NK-92 treated with Interleukin-12 subunit alpha and Interleukin-12 subunit beta, amount 100 ng/mL, for 24 hours (cell line): ENCODE results near the gene RASSF4.

Source experiments
- DNase-seq: peaks from one replicate; lab custom pipeline; 2025; lab: John Stamatoyannopoulos, UW

Gene RASSF4

DNA sequence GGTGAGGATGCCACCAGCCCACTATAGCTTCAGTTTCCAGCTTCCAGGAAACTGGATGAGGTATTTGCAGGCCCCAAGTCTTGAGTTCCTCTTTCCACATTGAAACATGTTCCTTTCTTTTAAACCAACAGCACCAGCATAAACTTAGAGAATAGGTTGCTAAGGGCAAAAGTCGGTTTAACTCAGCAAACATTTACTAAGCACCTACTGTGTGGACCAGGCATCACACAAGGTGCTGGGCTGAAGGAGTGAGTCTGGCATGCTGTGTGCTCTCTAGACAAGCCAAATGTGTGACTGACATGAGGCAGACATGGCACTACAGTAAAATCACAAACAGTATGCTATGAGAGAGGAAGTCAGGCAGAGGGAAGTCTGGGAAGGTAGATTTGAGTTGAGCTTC, 11.0 kb upstream of the RASSF4 start:
- no peak for DNase-seq

DNA sequence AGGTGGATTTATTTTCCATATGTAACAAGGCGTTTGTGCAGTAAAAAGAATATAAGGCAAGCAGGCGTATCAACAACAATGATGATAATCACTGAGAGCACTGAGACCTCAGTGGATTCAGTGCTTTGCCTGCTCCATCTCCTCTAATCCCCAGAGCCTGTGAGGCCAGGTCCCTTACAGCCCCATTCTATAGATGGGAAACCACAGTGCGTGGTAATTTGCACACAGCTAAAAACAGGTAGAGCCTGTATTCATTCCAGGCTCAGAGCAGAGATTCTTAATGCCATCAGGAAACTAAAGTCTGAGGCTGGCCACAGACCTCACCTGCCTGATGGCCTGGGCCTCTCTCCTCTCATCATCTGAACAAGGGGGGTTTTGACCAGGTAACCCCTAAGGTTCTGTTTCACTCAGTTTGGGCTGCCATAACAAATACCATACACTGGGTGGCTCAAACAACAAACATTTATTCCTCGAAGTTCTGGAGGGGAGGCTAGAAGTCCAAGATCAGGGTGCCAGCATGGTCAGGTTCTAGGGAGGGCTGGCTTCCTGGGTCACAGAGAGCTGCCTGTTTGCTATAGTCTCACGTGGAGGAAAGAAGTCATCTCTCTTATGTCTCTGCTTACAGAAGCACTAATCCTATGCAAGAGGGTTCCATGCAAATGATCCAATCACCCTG, 10.3 kb upstream of the RASSF4 start:
- no peak for DNase-seq

DNA sequence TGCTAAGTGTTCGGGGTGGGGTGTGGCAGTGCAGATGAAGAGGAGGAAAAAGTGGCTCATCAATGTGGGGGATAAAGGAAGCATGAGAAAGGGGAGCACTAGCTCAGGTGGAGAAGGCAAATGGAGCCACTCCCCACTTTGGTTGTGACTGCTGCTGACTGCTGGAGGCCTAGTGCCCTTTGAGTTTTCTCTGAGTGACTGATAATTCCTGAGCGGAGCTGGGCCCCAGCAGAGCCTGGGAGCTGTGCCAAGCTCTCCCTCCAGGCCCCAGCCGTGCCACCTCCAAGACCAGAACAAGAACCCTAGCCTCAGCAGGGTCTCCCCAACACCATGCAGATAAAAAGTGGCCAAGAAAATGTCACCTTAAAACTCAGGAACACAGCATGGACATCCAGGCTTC, 9.7 kb upstream of the RASSF4 start:
- no peak for DNase-seq

DNA sequence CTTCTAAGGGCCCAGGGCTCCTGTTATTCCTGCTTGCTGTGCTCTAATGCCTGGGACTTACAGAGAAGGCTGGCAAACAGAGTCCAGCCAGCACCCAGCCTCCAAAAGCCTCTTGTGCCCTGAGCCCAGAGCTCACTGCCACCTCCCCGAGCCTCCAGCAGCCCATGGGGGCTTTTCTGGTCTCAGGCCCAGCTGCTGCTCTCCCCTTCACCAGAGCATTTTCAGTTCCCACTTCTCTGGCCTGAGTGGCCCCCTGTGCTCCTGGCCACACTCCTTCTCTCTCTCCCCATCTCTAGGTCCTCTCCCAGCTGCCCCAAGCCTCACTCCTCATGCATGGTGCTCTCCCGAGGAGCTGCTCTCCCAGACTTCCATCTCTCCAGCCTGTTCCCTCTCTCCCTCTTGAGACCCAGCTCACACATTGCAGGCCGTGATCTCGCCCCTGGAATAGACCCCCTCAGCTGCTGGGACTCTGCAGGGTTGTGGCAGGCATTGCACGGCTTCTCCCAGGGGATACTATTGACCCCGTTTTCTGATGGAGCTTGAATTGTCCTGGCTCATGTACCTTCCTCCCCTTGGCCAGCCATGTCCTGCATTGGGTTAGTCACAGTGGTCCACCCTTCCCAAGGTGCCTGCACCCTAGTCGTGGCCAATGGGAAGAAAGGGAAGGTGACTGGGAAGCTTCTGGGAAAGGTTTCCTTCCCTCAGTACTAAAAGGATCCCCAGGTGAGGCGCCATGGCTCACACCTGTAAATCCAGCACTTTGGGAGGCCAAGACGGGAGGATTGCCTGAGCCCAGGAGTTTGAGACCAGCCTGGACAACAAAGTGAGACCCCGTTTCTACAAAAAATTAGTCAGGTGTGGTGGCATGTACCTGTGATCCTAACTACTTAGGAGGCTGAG, 9.0 kb upstream of the RASSF4 start:
- no peak for DNase-seq

DNA sequence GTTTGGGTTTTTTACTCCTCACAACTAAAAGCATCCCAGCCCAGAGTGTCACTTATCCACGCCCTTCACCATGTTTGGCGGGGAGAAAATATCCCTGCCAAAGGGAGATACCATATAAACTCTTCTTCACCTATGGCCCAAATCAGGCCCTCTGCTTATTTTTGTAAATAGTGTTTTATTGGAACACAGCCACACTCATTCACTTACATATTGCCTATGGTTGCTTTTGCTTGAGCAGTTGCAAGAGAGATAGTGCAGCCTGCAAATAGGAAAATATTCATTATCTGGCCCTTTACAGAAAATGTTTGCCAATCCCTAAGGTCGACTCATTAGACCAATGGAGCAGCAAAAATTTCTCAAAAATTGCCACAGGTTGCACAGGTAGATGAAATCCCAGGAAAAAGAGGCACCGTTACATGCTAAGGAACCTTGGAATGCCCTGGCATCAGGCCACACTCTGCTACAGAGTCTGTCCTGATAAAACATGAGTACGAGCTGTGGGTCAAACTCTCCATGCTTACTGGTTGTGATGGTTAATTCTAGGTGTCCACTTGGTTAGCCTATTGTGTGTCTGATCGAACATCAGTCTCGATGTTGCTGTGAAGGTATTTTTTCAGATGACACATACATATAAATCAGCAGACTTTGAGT, 7.9 kb upstream of the RASSF4 start:
- no peak for DNase-seq

DNA sequence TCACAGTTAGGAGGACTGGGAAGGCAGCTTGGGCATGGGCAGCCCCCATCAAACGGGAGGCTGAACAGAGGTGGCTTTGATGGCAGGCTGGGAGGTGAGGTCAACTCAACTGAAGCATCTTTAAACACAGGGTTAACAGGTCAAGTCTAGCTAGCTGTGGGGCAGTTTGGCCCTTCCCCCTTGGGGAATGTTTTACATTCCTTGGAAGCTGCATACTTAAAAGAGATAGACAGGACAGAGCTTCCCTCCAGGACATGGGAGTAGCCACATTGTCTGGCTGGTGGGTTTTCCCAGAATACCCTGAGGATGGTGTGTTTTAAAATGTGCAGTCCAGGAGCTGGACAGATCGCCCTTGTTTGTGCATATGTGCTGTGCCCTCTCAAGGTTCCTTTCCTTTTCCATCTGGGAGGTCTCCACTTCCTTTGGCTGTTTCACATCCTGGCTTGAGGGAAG, 6.8 kb upstream of the RASSF4 start:
- no peak for DNase-seq

DNA sequence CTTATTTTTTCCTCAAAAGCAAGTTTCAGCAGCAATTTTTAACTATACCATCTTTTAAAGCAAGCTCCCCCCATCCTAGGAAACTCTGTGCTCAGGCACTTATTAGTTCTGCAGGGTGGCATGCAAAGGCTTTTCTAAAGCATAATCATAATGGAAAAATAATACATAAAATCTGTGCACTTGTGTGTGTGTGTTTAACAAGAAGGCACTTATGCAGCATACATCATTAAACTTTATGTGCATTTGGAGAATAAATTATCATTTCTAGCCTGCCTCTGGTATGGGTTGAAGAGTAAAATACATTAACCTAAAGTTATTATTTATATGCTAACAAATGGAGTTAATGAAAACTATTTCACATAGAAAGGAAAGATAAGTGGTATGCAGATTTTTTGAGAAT, 5.6 kb upstream of the RASSF4 start:
- no peak for DNase-seq

DNA sequence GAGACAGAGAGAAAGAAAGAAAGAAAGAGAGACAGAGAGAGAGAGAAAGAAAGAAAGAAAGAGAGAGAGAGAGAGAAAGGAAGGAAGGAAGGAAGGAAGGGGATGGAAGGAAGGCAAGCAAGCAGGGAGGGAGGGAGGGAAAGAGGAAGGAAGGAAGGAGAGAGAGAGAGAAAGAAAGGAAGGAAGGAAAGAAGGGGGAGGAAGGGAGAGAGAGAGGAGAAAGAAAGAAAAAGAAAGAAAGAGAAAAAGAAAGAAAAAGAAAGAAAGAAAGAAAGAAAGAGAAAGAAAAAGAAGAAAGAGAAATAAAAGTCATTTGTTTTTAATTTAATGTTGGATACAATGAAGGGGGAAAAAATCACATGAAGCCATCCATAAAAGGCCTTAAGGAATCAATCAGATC, 4.6 kb upstream of the RASSF4 start:
- no peak for DNase-seq

DNA sequence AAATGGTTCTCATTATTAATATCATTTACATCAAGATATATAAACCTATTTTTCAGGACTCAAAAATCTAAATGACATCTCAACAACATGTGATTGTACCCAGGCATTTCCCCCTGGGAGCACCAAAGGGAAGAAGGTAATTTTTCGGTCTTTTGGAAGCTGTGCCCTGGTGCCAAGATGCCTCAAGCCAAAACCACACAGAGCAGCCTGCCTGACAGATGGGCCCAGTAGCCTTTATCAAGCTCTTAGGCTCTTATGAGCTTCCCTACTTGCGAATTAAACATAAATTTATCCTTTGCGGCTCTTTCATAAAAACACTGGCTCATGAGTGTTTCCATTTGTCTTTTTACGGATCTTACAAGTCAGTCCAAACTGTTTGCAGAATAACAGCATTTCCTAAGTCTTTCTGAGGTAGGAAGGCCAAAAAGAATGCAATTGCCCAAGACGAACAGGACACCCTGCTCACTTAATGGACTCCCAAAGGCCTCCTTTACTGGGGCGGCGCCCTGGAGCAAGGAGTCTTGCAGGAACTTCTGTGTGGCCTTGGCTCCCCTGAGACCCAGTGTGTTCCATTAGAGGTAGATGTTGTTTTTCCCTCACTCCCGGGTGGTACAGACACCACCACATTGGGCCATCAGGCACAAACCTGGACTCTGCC, 4.1 kb upstream of the RASSF4 start:
- no peak for DNase-seq

DNA sequence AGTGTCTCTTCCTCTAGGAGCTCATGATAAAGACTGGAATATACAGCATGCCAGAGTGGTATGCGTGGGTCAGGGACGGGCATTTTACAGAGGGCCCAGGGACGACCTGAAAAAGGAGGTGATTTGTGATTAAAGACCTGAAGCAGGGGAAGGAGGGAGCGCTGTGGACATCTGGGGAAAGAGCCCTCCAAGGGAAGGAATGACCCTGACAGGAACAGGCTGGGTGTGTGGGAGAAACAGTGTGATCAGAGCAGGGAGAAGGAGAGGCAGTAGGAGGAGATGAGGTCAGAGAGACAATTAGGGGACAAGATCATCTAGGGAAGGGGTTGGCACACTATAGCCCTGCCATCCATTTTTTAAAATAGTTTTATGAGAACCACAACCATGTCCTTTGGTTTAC, 3.4 kb upstream of the RASSF4 start:
- DNase-seq, result no peak

DNA sequence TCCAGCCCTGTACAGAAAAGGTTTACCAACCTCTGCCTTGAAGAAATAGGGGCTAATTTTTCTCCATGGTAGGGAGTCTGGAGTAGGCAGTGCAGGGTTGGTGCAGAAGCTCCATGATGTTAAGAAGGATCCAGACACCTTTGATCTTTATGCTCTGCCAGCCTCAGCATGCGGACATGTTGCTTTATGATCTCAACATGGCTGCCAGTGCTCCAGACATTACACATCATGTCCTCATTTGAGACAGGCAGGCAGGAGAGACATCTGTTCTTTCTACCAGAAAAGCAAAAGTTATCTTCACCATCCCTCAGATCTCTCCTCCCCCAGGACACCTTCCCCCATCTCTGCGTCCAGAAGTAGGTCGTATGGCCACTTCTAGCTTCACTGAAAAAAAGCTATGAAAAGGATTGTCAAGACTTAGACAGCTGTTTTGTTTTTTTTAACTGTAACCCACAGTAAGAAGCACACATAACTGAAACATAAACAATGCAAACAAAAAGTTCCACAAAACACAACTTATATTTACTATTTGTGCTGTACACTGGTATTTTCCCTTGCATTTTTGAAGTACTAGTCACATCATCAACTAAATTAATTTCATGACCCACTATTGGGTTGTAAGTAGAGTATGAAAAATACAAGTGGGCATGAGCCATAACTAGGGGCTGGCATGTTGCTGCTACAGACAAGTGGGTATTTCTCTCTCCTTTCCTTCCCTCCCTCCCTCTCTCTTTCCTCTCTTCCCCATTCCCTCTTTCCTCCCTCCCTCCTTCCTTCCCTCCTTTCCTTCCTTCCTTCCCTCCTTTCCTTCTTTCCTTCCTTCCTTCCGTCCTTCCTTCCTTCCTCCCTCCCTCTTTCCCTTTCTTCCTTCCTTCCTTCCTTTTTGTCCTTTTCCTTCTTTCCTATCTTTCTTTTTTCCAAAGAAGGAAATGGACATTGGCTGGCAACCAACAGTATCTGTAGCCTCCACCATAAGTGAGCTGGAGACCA, 2.6 kb upstream of the RASSF4 start:
- DNase-seq, result no peak

DNA sequence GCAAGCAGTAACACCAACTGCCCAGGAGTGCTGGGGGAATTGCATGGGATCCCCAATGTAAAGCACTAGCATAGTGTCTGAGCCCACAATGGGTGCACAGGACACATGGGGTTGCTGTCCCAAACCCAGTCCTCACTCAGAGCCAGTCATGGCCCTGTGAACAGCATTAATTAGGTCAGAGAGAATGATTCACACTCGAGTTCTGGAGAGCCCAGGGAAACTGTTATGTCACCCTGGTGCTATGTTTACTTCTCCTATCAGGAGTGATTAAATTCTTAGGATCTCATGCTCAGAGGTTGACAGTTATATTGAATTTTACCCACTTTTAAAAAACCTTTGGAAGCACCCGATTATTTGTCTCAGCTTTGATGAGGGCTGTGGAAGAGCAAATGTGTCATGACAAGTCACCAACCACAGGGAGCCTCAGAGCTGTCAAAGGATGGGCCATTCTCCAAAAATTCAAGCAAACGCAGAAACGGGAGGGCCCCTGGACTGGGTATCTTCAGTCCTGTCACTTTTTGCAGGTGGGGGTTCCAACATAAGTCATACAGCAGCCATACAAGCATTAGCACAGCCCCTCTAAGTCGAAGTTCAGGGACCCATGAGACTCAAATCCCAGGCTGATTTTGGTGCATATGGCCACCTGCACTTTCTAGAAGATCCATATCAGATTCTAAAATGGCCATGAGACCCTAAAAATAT, 1.3 kb upstream of the RASSF4 start:
- DNase-seq, result no peak

DNA sequence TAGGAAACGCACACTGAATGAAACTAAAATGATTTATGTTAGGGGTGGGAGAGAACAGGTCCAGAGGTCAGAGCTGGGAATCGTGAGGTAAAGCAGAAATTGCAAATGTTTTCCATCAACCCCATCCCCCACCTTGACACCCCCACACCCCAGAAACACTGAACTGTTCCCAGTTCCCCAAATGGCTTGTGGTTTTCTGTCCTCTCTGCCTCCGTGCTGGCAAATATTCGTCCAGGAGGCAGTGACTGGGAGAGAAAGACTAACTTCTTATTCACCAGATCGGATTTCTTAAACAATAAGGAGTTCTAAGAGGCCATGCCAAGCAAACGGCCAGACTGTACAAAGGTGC, 730 bp upstream of the RASSF4 start:
- no peak for DNase-seq

DNA sequence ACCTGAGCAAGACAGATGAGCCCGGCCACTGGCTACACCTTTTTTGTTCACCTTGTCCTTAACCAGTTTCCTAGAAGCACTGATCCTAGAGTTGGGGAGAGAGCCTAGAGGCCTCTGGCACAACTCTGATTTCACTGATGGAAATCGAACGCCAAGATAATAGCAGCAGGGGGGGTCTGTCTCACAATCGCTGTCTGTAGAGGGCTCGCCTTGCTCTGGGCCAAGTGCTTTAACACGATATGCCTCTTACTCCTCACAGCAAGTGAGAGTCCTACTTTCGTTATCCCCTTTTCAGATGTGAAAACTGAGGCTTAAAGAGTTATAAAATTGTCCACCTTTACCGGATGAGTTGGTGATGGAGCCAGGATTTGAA, 472 bp downstream of the RASSF4 start:
- no peak for DNase-seq

DNA sequence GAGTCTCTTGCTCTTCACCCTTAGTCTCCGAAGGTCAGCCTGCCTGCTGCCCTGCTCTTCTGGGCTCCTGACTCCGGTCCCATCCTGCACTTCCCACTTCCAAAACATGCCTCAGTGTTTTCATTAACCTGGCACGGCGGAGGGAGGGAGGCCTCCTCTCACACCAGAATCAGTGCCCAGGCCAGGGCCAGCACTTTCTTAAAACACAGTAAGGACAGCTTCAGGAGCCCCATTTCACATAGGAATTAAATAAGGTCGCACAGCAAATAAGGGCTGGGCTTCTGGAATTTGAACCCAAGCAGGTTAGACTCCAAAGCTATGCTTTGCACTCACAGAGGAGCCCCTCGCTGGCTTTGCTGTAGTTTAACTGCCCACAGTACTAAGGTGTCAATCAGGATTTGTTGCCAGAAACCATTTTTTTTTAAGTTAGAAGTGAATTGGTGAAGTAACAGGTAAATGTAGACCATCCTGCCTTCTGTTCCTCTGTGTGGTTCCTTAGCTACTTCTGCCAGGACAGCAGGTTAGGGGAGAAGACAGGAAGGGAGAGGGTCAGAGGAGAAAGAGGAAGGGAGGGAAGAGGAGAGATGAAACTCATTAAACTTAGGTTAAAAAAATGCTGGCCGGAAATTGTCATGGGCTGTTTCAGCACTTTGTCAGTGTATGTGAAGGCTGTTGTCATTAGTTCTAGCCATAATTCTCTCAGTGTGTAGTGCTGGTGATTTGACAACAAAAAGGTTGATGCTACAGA, 1.1 kb downstream of the RASSF4 start:
- DNase-seq, result no peak

DNA sequence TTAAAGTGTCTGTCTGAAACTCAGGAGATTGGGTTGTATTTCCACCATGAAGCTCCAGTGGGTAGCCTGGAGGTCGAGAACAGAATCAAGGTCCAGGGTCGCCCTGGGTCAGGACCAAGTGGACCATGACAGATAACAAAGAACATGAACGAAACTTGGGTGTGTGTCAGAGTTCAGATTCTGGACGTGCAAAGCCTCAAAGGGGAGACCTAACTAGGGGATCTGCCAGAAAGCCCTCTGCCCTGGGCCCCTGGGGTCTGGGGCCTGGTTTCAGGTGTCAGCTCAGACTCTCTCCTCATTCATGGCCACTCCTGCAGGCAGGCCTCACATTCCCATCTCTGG, 1.6 kb downstream of the RASSF4 start:
- no peak for DNase-seq

DNA sequence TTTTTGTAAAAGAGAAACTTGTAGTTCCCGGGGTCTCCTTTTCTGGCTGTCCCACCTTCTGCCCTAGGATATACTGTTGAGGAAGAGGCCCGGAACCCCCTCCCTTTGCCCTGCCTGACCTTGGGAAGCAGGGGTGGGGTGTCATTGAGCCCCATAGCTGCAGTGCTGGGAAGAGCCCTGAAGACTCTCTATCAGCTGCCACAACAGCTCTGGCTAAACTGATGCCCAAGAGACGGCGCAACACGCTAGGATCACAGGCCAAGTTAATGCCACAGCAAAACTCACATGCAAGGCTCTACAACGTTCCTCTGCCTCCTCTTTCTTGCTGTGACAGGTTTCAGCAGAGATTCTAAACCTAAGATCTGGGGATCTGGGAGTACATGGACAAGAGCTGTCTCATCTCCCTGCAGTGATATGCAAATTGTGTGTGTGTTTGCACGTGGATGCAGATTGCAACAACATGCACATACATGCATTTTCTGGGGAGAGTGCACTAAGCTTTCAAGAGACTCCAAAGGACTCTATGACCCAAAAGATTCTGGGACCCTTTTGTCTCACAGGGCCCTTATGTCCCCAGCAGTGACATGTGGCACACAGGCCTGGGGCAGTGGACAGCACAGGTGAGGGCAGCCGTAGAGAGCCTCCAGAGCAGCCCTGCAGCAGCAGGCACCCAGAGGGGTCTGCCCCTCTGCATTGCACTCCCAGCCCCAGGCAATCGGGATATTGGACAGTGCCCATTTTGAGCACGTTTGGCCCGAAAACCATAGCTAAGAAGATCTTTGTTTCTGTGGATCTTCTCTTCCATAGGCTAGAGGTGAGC, 2.5 kb downstream of the RASSF4 start:
- no peak for DNase-seq

DNA sequence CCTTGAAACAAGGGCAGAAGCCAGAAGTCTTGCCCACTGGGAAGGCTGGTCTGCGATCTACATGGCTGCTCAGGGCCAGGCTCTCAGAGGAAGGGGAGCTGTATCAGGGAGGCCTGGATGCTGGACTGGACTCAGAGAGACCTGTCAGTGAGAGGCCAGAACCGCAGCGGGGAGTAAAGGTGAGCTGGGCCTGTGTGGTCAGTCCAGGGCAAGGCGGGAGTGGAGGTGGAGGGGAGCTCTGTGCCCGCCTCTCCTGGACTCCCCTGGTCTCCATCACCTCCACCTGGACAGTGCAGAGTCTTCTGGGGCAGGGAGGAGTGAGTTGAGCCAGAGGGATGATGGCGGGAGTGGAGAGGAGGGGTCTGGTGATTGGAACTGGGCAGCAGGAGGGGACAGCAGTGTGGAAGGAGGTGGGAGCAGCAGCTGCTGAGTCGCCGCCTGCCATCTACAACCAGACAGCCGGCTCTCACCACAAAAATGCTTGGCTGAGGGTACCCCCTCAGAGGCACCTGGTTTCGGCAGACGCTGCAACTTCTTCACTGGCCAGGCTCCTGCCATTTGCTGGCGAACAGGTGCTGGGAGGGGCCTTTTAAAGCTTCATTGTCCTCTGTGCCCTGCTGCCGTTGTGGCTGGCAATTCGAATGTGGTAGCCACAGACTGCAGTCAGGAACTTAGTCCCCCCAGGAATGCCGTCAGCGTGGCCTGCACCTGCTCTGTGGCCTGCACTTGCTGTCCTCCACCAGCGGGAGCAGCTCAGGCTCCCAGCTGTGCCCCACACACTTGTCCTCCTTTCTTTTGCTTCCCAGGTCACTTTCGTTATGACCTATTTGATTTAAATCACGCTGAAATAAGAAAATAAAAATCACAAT, 3.5 kb downstream of the RASSF4 start:
- no peak for DNase-seq
